H1 (cell line): ENCODE data around the gene ATP6V0A1. TPM values are rescaled to one million over a fixed set of nuclear protein-coding genes. Genes with fewer than 3 reads are reported as not detected.
"Not testable (repeated sequence)": the region's sequence is repeated elsewhere in the genome, so short reads cannot be mapped to it uniquely, and the experiment has no call there.

ENCODE experiments used
- CTCF ChIA-PET: fragments of 300-600 bp; sonication (Branson Sonifier 250); formaldehyde crosslinking; loops from one replicate; lab custom pipeline; 2021; ENCODE audit not compliant: partially characterized antibody; lab: Charles Lee
- POLR2A ChIA-PET: fragments of 300-600 bp; sonication (Branson Sonifier 250); formaldehyde crosslinking; loops from one replicate; lab custom pipeline; 2021; ENCODE audit warnings: inconsistent platforms; ENCODE audit not compliant: partially characterized antibody; lab: Charles Lee
- DNase-seq, 2 experiments: peaks; one replicate each; pipeline versions ENCODE4 v3.0.0 to v3.0.0-alpha.2; 2010 to 2022; ENCODE audit warnings: low spot score in 2 of 2, low read depth in 1 of 2, mixed read lengths in 1 of 2
- FAIRE-seq: peaks from 2 replicates; lab custom pipeline; 2011; peaks lifted over from hg19 to GRCh38; lab: Jason Lieb, UNC
- H2AFZ ChIP-seq: 2 replicates; pipeline ENCODE4 v1.8.1; 2012; ENCODE audit warnings: low read length, inconsistent platforms
- H2AK5ac ChIP-seq: 2 replicates; pipeline ENCODE4 v1.6.1; 2013; ENCODE audit warnings: low read depth, low read length
- H2BK120ac ChIP-seq: replicated peaks from 2 replicates; pipeline ENCODE3; 2013; ENCODE audit warnings: low read depth, low read length, inconsistent platforms
- H2BK12ac ChIP-seq: 2 replicates; pipeline ENCODE4 v1.6.1; 2013; ENCODE audit warnings: low read depth, low read length
- H2BK15ac ChIP-seq: 2 replicates; pipeline ENCODE4 v1.6.1; 2013; ENCODE audit warnings: low read length
- H2BK20ac ChIP-seq: 2 replicates; pipeline ENCODE4 v1.6.1; 2013; ENCODE audit warnings: low read length
- H2BK5ac ChIP-seq: 2 replicates; pipeline ENCODE4 v1.6.1; 2013; ENCODE audit warnings: low read depth, low read length
- H3K14ac ChIP-seq: 2 replicates; pipeline ENCODE4 v1.6.1; 2013; ENCODE audit warnings: inconsistent platforms; ENCODE audit not compliant: insufficient read length
- H3K18ac ChIP-seq: 2 replicates; pipeline ENCODE4 v1.6.1; 2013; ENCODE audit warnings: low read length; ENCODE audit errors: extremely low read depth
- H3K23ac ChIP-seq: 2 replicates; pipeline ENCODE4 v1.6.1; 2013; ENCODE audit warnings: inconsistent platforms; ENCODE audit not compliant: insufficient read length
- H3K23me2 ChIP-seq: 2 replicates; pipeline ENCODE4 v1.6.1; 2013; ENCODE audit warnings: low read depth, low read length
- H3K27ac ChIP-seq: 2 replicates; pipeline ENCODE4 v1.6.1; 2011; ENCODE audit warnings: low read depth, low read length, inconsistent platforms
- H3K27me3 ChIP-seq, 4 experiments: replicated peaks in 1 of 4; 1 replicate in 1 of 4; 2 replicates in 3 of 4; pipeline versions ENCODE4 v1.6.1 to v1.8.1; 2011 to 2013; ENCODE audit warnings: low read length in 3 of 4, mild to moderate bottlenecking in 3 of 4, inconsistent platforms in 2 of 4, mixed read lengths in 2 of 4, moderate library complexity in 1 of 4; ENCODE audit not compliant: control insufficient read depth in 3 of 4, insufficient read depth in 3 of 4; ENCODE audit errors: extremely low read depth in 1 of 4
- H3K36me3 ChIP-seq, 4 experiments: 2 replicates each; pipeline versions ENCODE4 v1.6.1 to v1.8.1; 2011 to 2013; ENCODE audit warnings: mild to moderate bottlenecking in 4 of 4, low read length in 3 of 4, moderate library complexity in 2 of 4, control low read depth in 1 of 4, inconsistent platforms in 1 of 4; ENCODE audit not compliant: insufficient read depth in 4 of 4, control insufficient read depth in 2 of 4
- H3K4ac ChIP-seq: replicated peaks from 2 replicates; pipeline ENCODE3; 2013; ENCODE audit warnings: low read length, low read depth, mixed read lengths, inconsistent platforms; ENCODE audit not compliant: insufficient read length
- H3K4me1 ChIP-seq, 4 experiments: replicated peaks in 1 of 4; 1 replicate in 1 of 4; 2 replicates in 3 of 4; pipeline versions ENCODE4 v1.6.1 to v1.8.1; 2011 to 2013; ENCODE audit warnings: low read length in 3 of 4, inconsistent platforms in 2 of 4, mixed read lengths in 1 of 4; ENCODE audit not compliant: insufficient read depth in 4 of 4, control insufficient read depth in 3 of 4
- H3K4me2 ChIP-seq, 2 experiments: 2 replicates each; pipeline versions ENCODE4 v1.6.1 to v1.8.1; 2011 to 2013; ENCODE audit warnings: low read depth in 2 of 2, low read length in 2 of 2, control low read depth in 1 of 2, inconsistent platforms in 1 of 2, mild to moderate bottlenecking in 1 of 2; ENCODE audit not compliant: insufficient read depth in 1 of 2
- H3K4me3 ChIP-seq, 4 experiments: fragments of 200-600, 300-600 bp in 1 of 4; sonication (generic), shearing (Covaris generic), sonication (Bioruptor Twin) in 1 of 4; 2 replicates each; pipeline versions ENCODE4 v1.5.1 to v1.8.1; 2011 to 2016; ENCODE audit warnings: low read length in 4 of 4, low read depth in 3 of 4, control low read depth in 2 of 4, inconsistent platforms in 2 of 4, mild to moderate bottlenecking in 2 of 4, mixed read lengths in 1 of 4, moderate library complexity in 1 of 4; ENCODE audit not compliant: insufficient read depth in 2 of 4; ENCODE audit errors: extremely low read depth in 1 of 4
- H3K56ac ChIP-seq: replicated peaks from 2 replicates; pipeline ENCODE3; 2013; ENCODE audit warnings: low read depth, mild to moderate bottlenecking, mixed read lengths, low read length, inconsistent platforms; ENCODE audit not compliant: insufficient read length
- H3K79me1 ChIP-seq: 2 replicates; pipeline ENCODE4 v1.6.1; 2013; ENCODE audit warnings: low read depth, low read length, control low read depth
- H3K79me2 ChIP-seq, 2 experiments: 2 replicates each; pipeline versions ENCODE4 v1.6.1 to v1.8.1; 2012 to 2013; ENCODE audit warnings: low read length in 2 of 2, mild to moderate bottlenecking in 2 of 2, inconsistent platforms in 1 of 2; ENCODE audit not compliant: insufficient read depth in 2 of 2, control insufficient read depth in 1 of 2
- H3K9ac ChIP-seq, 4 experiments: replicated peaks in 1 of 4; 1 replicate in 1 of 4; 2 replicates in 3 of 4; pipeline versions ENCODE4 v1.6.1 to v1.8.1; 2011 to 2013; ENCODE audit warnings: low read depth in 3 of 4, low read length in 3 of 4, control low read depth in 2 of 4, mild to moderate bottlenecking in 2 of 4, moderate library complexity in 2 of 4, inconsistent platforms in 1 of 4; ENCODE audit errors: extremely low read depth in 1 of 4
- H3K9me3 ChIP-seq, 2 experiments: 2 replicates each; pipeline versions ENCODE4 v1.6.1 to v1.8.1; 2012 to 2013; ENCODE audit warnings: mild to moderate bottlenecking in 2 of 2, moderate library complexity in 2 of 2, control low read depth in 1 of 2, inconsistent platforms in 1 of 2, low read depth in 1 of 2, low read length in 1 of 2, mixed read lengths in 1 of 2; ENCODE audit not compliant: insufficient read depth in 2 of 2
- H4K20me1 ChIP-seq, 2 experiments: replicated peaks in 1 of 2; 2 replicates each; pipeline versions ENCODE3 to v1.8.1; 2011 to 2013; ENCODE audit warnings: inconsistent platforms in 2 of 2, low read length in 2 of 2, mild to moderate bottlenecking in 1 of 2; ENCODE audit not compliant: insufficient read depth in 2 of 2, control insufficient read depth in 1 of 2
- H4K5ac ChIP-seq: 2 replicates; pipeline ENCODE4 v1.6.1; 2013; ENCODE audit warnings: low read length, low read depth, mixed read lengths, inconsistent platforms; ENCODE audit not compliant: insufficient read length
- H4K8ac ChIP-seq: 2 replicates; pipeline ENCODE4 v1.8.0; 2013; ENCODE audit warnings: mild to moderate bottlenecking, moderate library complexity, low read length, inconsistent platforms; ENCODE audit not compliant: insufficient read depth; ENCODE audit errors: extremely low read depth
- H4K91ac ChIP-seq: replicated peaks from 2 replicates; pipeline ENCODE3; 2013; ENCODE audit warnings: low read length, mixed read lengths, inconsistent platforms; ENCODE audit not compliant: insufficient read length
- WGBS, 2 experiments: shearing (Covaris generic) in 1 of 2; methylation state at CpG; one replicate each; pipeline versions ENCODE4 v1.1.6 to v1.1.7; 2013 to 2015; ENCODE audit warnings: low lambda C conversion rate in 2 of 2, mixed read lengths in 2 of 2, inconsistent platforms in 1 of 2, low coverage in 1 of 2, missing lambda C conversion rate in 1 of 2; ENCODE audit not compliant: insufficient replicate concordance in 2 of 2, insufficient coverage in 1 of 2, insufficient read length in 1 of 2; ENCODE audit errors: extremely low coverage in 1 of 2, missing lambda C conversion rate in 1 of 2; 5-methylcytosine and 5-hydroxymethylcytosine counted together
- polyA plus RNA-seq, 7 experiments: library from polyadenylated mRNA; depleted of rRNA in 3 of 7; stranded (reverse) in 5 of 7; unstranded in 2 of 7; fragments of >200 nt in 5 of 7; fragments of 200-250 nt in 2 of 7; gene quantifications; 1 replicate in 5 of 7; 2 replicates in 1 of 7; 4 replicates in 1 of 7; pipeline versions ENCODE4 v1.2.1 to v1.2.3, GENCODE V29; 2011 to 2013; ENCODE audit warnings: missing spikeins in 2 of 7, mixed read lengths in 2 of 7
- total RNA-seq: library from RNA; stranded (reverse); fragmentation: NEBNext Ultra II Directional; extraction: Animal tissue kit (Norgen Biotek cat#: 25700); gene quantifications from 2 replicates; pipeline ENCODE4 v1.2.1, GENCODE V29; 2021

The ATP6V0A1 gene
- total and polyA plus RNA-seq, 2 of the 8 experiments (the other 6 are each of a cell fraction or from before 2014, with no cell fraction given): 55.3 to 63.4 TPM

- H2BK12ac ChIP-seq, H3K27ac ChIP-seq, H4K20me1 ChIP-seq, CTCF ChIA-PET, H4K5ac ChIP-seq, H2BK5ac ChIP-seq, H3K4me2 ChIP-seq, H2AFZ ChIP-seq, H3K27me3 ChIP-seq, H3K9me3 ChIP-seq, H2BK120ac ChIP-seq, H2BK20ac ChIP-seq, H3K79me1 ChIP-seq, H2BK15ac ChIP-seq, H3K23ac ChIP-seq, H3K4me3 ChIP-seq, DNase-seq, H3K79me2 ChIP-seq, H3K4ac ChIP-seq, H4K8ac ChIP-seq, H3K4me1 ChIP-seq, H2AK5ac ChIP-seq, H3K56ac ChIP-seq, H3K9ac ChIP-seq, H4K91ac ChIP-seq, FAIRE-seq, H3K23me2 ChIP-seq, H3K18ac ChIP-seq, H3K14ac ChIP-seq: not testable (repeated sequence)
- POLR2A ChIA-PET: interaction anchor here (0.5 kb wide), 1 partner anchor 21 kb away, joined by 3 read pairs; no protein-coding TSS in a partner anchor
- H3K36me3 ChIP-seq: peaks cover 8 to 65% (median 32%) of the 10 kb centered on the region in 4 experiments
- no CpG with 5 or more reads among the region's 1 CpG for WGBS, 2 experiments
These were observed 19.1 kb downstream of the ATP6V0A1 start for GRCh38 chr17:42477824-42478223.
